GM12872 (cell line): Measurements from ENCODE around the gene INPP5A.

Experiments
- CTCF ChIP-seq: IDR thresholded peaks from 3 replicates; pipeline ENCODE4 v1.5.1; 2011; ENCODE audit warnings: low read depth, mild to moderate bottlenecking, low read length, moderate library complexity; ENCODE audit not compliant: insufficient read depth

INPP5A gene

DNA sequence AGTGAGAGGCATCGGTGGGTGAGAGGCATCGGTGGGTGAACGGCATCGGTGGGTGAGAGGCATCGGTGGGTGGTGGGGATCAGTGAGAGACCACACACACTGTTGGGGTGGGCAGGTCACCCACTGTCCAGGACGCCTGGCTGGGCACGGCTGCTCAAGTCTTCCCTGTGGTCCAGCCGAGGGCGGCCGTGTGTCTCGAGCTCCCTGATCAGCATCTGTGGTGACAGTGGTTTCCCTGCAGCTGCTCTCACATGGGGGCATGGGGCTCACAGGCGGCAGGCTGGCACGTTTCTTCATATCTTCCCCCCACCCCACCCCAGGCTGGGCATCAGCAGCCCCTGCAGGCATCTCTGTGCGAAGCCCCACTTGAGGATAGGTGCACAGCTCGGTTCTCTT lies 170.2 kb downstream of the INPP5A start:
- no peak for TF ChIP-seq CTCF

DNA sequence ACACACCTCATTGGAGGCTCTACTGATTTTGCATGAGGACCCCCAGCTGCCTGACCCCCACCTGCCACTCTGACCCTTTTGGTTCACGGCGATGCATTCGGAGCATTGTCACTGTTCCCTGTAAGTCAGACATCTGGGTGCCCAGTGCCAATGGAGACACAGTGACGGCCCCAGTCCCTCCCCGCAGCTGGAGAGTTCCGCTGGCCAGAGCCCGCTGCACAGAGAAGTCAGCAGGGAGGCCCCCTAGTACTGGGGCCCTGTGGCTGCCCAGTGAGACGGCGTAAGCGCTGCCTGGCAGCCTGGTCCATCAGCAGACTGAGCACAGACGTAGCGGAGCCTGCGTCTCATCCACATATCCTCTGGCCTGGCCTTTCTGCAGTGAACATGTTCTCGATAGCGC lies 170.9 kb downstream of the INPP5A start:
- no peak for TF ChIP-seq CTCF

- no peak for TF ChIP-seq CTCF
Observed at GRCh38 chr10:132708936-132709335, 171.3 kb downstream of the INPP5A start.

GRCh38 chr10:132709471-132709951 lies 171.9 kb downstream of the INPP5A start:
- no peak for TF ChIP-seq CTCF

DNA sequence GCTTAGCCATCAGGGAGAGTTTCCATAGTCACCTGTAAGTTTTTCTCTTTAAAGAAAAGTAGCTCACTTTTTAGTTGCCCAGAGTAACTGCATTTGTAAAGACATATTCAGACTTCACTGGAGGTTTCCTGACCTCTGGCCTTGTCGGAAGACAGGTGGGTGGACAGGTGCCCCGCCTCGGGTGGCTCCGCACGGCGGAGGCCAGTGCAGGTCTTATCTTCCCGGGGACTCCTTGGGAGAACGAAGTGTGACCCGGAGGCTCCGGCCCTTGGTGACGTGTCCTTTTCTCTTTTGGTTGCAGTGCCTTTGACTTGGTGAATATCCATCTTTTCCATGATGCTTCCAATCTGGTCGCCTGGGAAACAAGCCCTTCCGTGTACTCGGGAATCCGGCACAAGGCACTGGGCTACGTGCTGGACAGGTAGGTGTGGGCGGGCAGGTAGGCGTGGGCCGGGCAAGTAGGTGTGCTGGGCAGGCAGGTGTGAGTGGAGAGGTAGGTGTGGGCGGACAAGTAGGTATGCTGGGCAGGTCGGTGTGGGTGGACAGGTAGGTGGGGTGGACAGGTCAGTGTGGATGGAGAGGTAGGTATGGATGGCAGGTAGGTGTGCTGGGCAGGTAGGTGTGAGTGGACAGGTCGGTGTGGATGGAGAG lies 172.6 kb downstream of the INPP5A start:
- TF ChIP-seq CTCF = no peak

GRCh38 chr10:132710746-132711612 lies 173.4 kb downstream of the INPP5A start:
- no peak for TF ChIP-seq CTCF

- no peak for TF ChIP-seq CTCF
Observed at GRCh38 chr10:132711613-132712121, 174.1 kb downstream of the INPP5A start.
